Activated B cell treated with CpG ODN at 0.5 μM for 24 hours (primary cell): ENCODE data around the gene PMPCB. TPM values are rescaled to one million over a fixed set of nuclear protein-coding genes. Genes with fewer than 3 reads are reported as not detected.

Experiments
- ATAC-seq: fragments of 200-7000 bp; cut with Tn5 transposase; one replicate; pipeline ENCODE4 v1.10.0; 2021; ENCODE audit warnings: low read depth, mild to moderate bottlenecking, moderate library complexity
- CTCF ChIA-PET: fragments of 350-600 bp; sonication (Branson Sonifier 250); formaldehyde crosslinking; loops from one replicate; lab custom pipeline; 2021; ENCODE audit warnings: antibody characterized with exemption; lab: Charles Lee
- POLR2A ChIA-PET: fragments of 350-600 bp; sonication (Branson Sonifier 250); formaldehyde crosslinking; loops from one replicate; lab custom pipeline; 2021; ENCODE audit warnings: antibody characterized with exemption; lab: Charles Lee
- DNase-seq: peaks from one replicate; pipeline ENCODE4 v3.0.0; 2022
- H3K27ac Mint-ChIP-seq: one replicate; pipeline ENCODE4 v1.8.0; 2020; ENCODE audit warnings: mixed read lengths
- H3K27me3 Mint-ChIP-seq: one replicate; pipeline ENCODE4 v1.8.0; 2021; ENCODE audit warnings: mixed read lengths
- H3K36me3 Mint-ChIP-seq: one replicate; pipeline ENCODE4 v1.8.0; 2021; ENCODE audit warnings: low read depth, mixed read lengths
- H3K4me1 Mint-ChIP-seq: one replicate; pipeline ENCODE4 v1.8.0; 2021; ENCODE audit warnings: mixed read lengths
- H3K4me3 Mint-ChIP-seq: one replicate; pipeline ENCODE4 v1.8.0; 2020; ENCODE audit warnings: mild to moderate bottlenecking, mixed read lengths
- H3K9me3 Mint-ChIP-seq: one replicate; pipeline ENCODE4 v1.8.0; 2020; ENCODE audit warnings: mixed read lengths
- intact Hi-C: fragments of 100-400 bp; cut with micrococcal nuclease; formaldehyde crosslinking; loops from one replicate; pipeline ENCODE4 v1.15.1; 2024
- total RNA-seq: library from RNA; stranded (reverse); gene quantifications from 2 replicates; pipeline ENCODE4 v1.2.3, GENCODE V29; 2022
- TF ChIP-seq, protein P1 (sequence below): fragments of 200-600 bp; IDR thresholded peaks from one replicate; pipeline ENCODE4 v1.8.0; 2022; ENCODE audit warnings: antibody characterized with exemption, mild to moderate bottlenecking

The PMPCB gene
- total RNA-seq, 1 donor from 2014 or later: 80.8 TPM

DNA sequence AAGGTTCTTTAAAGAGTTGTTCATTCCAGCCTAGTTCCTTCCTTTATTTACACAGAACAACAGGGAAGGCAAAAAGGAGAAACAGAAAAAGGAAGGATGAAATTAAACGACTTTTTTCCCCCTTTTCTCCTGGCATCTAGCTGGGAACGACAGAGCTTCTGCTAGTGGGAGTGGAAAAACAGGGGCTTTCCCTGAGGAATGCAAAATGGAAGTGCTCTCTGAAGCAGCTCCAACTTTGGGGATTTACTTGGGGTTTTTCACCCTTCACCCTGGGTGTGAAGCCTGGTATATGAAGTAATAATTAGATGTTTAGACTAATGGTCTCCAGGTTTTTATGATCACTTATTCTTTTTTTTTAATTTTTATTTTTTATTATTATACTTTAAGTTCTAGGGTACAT lies 4.2 kb downstream of the PMPCB start:
- CTCF ChIA-PET: no interaction called here
- peaks cover 68% of the 10 kb centered on the region for H3K36me3 Mint-ChIP-seq
- TF ChIP-seq, protein P1, sequence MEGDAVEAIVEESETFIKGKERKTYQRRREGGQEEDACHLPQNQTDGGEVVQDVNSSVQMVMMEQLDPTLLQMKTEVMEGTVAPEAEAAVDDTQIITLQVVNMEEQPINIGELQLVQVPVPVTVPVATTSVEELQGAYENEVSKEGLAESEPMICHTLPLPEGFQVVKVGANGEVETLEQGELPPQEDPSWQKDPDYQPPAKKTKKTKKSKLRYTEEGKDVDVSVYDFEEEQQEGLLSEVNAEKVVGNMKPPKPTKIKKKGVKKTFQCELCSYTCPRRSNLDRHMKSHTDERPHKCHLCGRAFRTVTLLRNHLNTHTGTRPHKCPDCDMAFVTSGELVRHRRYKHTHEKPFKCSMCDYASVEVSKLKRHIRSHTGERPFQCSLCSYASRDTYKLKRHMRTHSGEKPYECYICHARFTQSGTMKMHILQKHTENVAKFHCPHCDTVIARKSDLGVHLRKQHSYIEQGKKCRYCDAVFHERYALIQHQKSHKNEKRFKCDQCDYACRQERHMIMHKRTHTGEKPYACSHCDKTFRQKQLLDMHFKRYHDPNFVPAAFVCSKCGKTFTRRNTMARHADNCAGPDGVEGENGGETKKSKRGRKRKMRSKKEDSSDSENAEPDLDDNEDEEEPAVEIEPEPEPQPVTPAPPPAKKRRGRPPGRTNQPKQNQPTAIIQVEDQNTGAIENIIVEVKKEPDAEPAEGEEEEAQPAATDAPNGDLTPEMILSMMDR: no peak
- no peaks in the 10 kb centered on the region for H3K27me3 Mint-ChIP-seq
- POLR2A ChIA-PET: no interaction called here
- H3K4me1 Mint-ChIP-seq: peaks cover 25% of the 10 kb centered on the region
- no peak overlapping the region for H3K4me3 Mint-ChIP-seq
- ATAC-seq (no peak), DNase-seq (no peak)
- H3K9me3 Mint-ChIP-seq: no peaks in the 10 kb centered on the region
- no peak overlapping the region for H3K27ac Mint-ChIP-seq
- intact Hi-C loops: no loop called here

DNA sequence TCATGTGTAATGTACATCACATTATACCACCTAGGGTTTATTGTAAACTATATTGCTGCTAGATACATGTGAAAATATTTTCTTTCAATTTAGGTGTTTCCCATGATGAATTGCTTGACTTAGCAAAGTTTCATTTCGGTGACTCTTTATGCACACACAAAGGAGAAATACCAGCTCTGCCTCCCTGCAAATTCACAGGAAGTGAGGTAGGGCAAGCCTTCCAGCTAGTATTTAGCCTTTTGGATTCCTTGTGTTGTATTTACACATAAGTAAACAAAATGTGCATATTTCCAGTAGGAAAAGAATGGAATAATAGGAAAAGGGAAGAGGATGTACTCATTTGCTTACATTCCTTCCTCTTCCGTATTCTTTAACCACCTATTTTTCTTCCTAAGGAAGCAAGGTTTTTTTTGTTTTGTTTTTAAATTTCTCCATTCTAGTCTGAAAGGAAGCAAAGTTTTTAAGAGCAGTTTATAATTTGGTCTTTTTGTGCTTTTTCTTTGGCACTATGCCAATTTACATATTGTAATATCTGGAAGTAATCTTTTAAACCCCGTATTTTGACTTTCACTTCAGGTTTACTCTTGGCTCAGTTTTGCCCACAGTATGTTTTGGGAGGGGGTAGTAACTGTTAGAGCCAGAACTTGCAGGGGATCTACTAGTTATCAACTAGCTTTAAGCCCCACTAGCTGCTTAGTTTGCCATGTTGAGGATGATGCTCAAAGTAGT lies 10.4 kb downstream of the PMPCB start:
- POLR2A ChIA-PET: interaction anchor here (0.6 to 1.8 kb wide), 2 partner anchors 19 to 160 kb away, joined by 3 to 4 read pairs; no protein-coding TSS in a partner anchor
- DNase-seq (no peak), ATAC-seq (no peak)
- H3K27ac Mint-ChIP-seq: no peak overlapping the region
- no peaks in the 10 kb centered on the region for H3K27me3 Mint-ChIP-seq
- TF ChIP-seq, protein P1: no peak
- H3K36me3 Mint-ChIP-seq: peaks cover 85% of the 10 kb centered on the region
- no peaks in the 10 kb centered on the region for H3K9me3 Mint-ChIP-seq
- intact Hi-C loops: no loop called here
- H3K4me1 Mint-ChIP-seq: peaks cover 10% of the 10 kb centered on the region
- CTCF ChIA-PET: no interaction called here
- H3K4me3 Mint-ChIP-seq: no peak overlapping the region

- peaks cover 7% of the 10 kb centered on the region for H3K4me1 Mint-ChIP-seq
- no peak overlapping the region for H3K27ac Mint-ChIP-seq
- no peak for ATAC-seq
- intact Hi-C loops: loop anchor here (10.0 kb wide), 1 partner anchor 50 kb away; no protein-coding TSS in a partner anchor
- ChIA-PET POLR2A (interaction anchor here (0.6 kb wide), 1 partner anchor 46 kb away, joined by 3 read pairs; no protein-coding TSS in a partner anchor), CTCF (interaction anchor here (0.6 kb wide), 1 partner anchor 253 kb away, joined by 3 read pairs; no protein-coding TSS in a partner anchor)
- H3K4me3 Mint-ChIP-seq: no peak overlapping the region
- TF ChIP-seq, protein P1: no peak
- no peak for DNase-seq
- no peaks in the 10 kb centered on the region for H3K9me3 Mint-ChIP-seq
- H3K27me3 Mint-ChIP-seq: no peaks in the 10 kb centered on the region
- H3K36me3 Mint-ChIP-seq: peaks cover 88% of the 10 kb centered on the region
These were observed 17.6 kb downstream of the PMPCB start for GRCh38 chr7:103314852-103315251.

DNA sequence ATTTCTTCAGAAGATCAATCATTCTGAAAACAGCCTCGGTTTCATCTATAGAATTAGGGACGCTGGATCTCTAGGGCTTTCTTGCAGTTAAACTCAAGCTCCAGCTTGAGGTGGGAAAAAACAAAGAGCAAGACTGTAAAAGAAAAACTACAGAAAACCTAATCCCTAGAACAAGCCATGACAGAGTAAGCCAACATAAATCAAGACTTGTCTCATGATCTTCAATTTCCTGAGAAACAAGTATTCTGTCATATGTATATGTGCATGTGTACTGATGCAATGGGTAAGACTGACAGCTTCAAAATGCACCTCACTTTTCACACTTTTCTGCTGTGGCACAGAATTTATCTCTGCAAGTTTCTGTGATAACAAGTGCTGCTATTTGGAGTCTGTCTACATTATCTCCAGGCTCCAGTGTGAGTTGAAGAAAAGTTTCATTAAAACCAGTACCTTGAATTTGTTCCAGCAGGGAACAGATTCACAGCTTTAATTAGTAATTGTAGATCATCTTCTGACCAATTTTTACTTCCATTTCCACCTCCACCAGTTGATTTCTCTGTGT lies 19.2 kb downstream of the PMPCB start:
- TF ChIP-seq, protein P1: no peak
- ChIA-PET POLR2A (no interaction called here), CTCF (no interaction called here)
- H3K4me1 Mint-ChIP-seq: peaks cover 7% of the 10 kb centered on the region
- peak overlapping the region; percentile 62 for H3K27ac Mint-ChIP-seq
- DNase-seq (no peak), ATAC-seq (no peak)
- no peak overlapping the region for H3K4me3 Mint-ChIP-seq
- H3K27me3 Mint-ChIP-seq: no peaks in the 10 kb centered on the region
- intact Hi-C loops: loop anchor here (10.0 kb wide), 1 partner anchor 48 kb away; no protein-coding TSS in a partner anchor
- no peaks in the 10 kb centered on the region for H3K9me3 Mint-ChIP-seq
- peaks cover 82% of the 10 kb centered on the region for H3K36me3 Mint-ChIP-seq

DNA sequence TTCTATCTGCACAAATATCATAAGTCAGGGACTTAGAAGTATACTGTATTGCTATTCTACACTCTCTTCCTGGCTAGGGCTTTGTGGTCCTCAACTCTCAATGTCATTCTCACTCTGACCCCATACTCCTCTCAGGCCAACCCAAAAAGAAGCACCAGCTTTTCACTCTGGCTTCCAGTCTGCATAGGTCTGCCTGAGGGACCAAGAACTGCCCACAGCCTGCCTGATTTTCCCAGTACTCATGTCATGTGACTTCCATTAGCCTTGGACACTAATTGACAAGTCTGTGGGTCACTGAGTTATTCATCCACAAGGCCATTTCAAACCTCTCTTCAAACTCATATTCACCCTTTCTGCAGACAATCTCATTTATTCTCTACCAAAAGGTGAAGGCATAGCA lies 19.8 kb downstream of the PMPCB start:
- Mint-ChIP-seq H3K9me3 (no peaks in the 10 kb centered on the region), H3K27ac (peak overlapping the region; percentile 62), H3K27me3 (no peaks in the 10 kb centered on the region), H3K36me3 (peaks cover 79% of the 10 kb centered on the region), H3K4me3 (no peak overlapping the region), H3K4me1 (peaks cover 7% of the 10 kb centered on the region)
- DNase-seq: no peak
- no peak for ATAC-seq
- POLR2A ChIA-PET: no interaction called here
- CTCF ChIA-PET: no interaction called here
- TF ChIP-seq, protein P1: no peak
- intact Hi-C loops: loop anchor here (10.0 kb wide), 1 partner anchor 48 kb away; no protein-coding TSS in a partner anchor
